HepG2 (cell line): Measurements from ENCODE around the gene NPAS2. TPM values are rescaled to one million over a fixed set of nuclear protein-coding genes. Genes with fewer than 3 reads are reported as not detected.

Experiments
- AFF4 ChIP-seq: sonication (generic); formaldehyde crosslinking; IDR thresholded peaks from 2 replicates; pipeline ENCODE4 v1.4.0; 2020; ENCODE audit warnings: missing genetic modification reagents
- ARID2 ChIP-seq: sonication (generic); formaldehyde crosslinking; IDR thresholded peaks from 2 replicates; pipeline ENCODE4 v1.8.1; 2022; ENCODE audit warnings: mild to moderate bottlenecking, missing genetic modification reagents, borderline replicate concordance
- FLYWCH1 ChIP-seq: sonication (generic); formaldehyde crosslinking; IDR thresholded peaks from 2 replicates; pipeline ENCODE4 v1.8.1; 2023; ENCODE audit warnings: mild to moderate bottlenecking, missing genetic modification reagents
- FOXO1 ChIP-seq: sonication (generic); formaldehyde crosslinking; IDR thresholded peaks from 2 replicates; pipeline ENCODE4 v1.4.0; 2020; ENCODE audit warnings: missing genetic modification reagents
- ISL2 ChIP-seq: sonication (generic); formaldehyde crosslinking; IDR thresholded peaks from 2 replicates; pipeline ENCODE4 v1.5.0; 2020; ENCODE audit warnings: missing genetic modification reagents
- MED13 ChIP-seq: sonication (generic); formaldehyde crosslinking; IDR thresholded peaks from 2 replicates; pipeline ENCODE4 v1.5.0; 2020; ENCODE audit warnings: missing genetic modification reagents
- SP1 ChIP-seq, 2 experiments: fragments of 450-650 bp in 1 of 2; sonication (generic) in 1 of 2; formaldehyde crosslinking in 1 of 2; IDR thresholded peaks; 2 replicates each; pipeline versions ENCODE4 v1.4.0 to v1.6.1; 2016 to 2020; ENCODE audit warnings: missing genetic modification reagents in 1 of 2
- STAG1 ChIP-seq: sonication (generic); formaldehyde crosslinking; IDR thresholded peaks from 2 replicates; pipeline ENCODE4 v1.4.0; 2020; ENCODE audit warnings: missing genetic modification reagents
- SYNCRIP ChIP-seq: fragments of 200-400 bp; formaldehyde crosslinking; IDR thresholded peaks from 2 replicates; pipeline ENCODE4 v1.6.1; 2018; ENCODE audit warnings: mild to moderate bottlenecking, low read depth, low read length; ENCODE audit not compliant: insufficient read depth
- THRA ChIP-seq: sonication (generic); formaldehyde crosslinking; IDR thresholded peaks from 2 replicates; pipeline ENCODE4 v1.4.0; 2020; ENCODE audit warnings: missing genetic modification reagents, borderline replicate concordance
- XRCC5 ChIP-seq: fragments of 200-400 bp; formaldehyde crosslinking; optimal IDR thresholded peaks from 2 replicates; pipeline ENCODE3; 2017; ENCODE audit warnings: mild to moderate bottlenecking, low read length
- ZBTB14 ChIP-seq: sonication (generic); formaldehyde crosslinking; IDR thresholded peaks from 2 replicates; pipeline ENCODE4 v1.4.0; 2020; ENCODE audit warnings: missing genetic modification reagents
- ZFP82 ChIP-seq: sonication (generic); formaldehyde crosslinking; IDR thresholded peaks from 2 replicates; pipeline ENCODE4 v1.5.1; 2020; ENCODE audit warnings: mild to moderate bottlenecking, missing genetic modification reagents, borderline replicate concordance
- ZKSCAN8 ChIP-seq: IDR thresholded peaks from 2 replicates; pipeline ENCODE4 v1.6.1; 2016; ENCODE audit warnings: borderline replicate concordance, missing genetic modification reagents, missing compliant biosample characterization
- ZNF205 ChIP-seq: IDR thresholded peaks from 2 replicates; pipeline ENCODE4 v1.6.1; 2018; ENCODE audit warnings: missing biosample characterization, missing genetic modification reagents
- ZNF235 ChIP-seq: sonication (generic); formaldehyde crosslinking; IDR thresholded peaks from 2 replicates; pipeline ENCODE4 v1.8.1; 2023; ENCODE audit warnings: mild to moderate bottlenecking, missing genetic modification reagents, borderline replicate concordance
- ZNF350 ChIP-seq: sonication (generic); formaldehyde crosslinking; IDR thresholded peaks from 2 replicates; pipeline ENCODE4 v1.4.0; 2020; ENCODE audit warnings: mild to moderate bottlenecking, low read depth, missing genetic modification reagents, borderline replicate concordance
- ZNF580 ChIP-seq: IDR thresholded peaks from 2 replicates; pipeline ENCODE4 v1.6.1; 2016; ENCODE audit warnings: low read depth, borderline replicate concordance
- ZNF746 ChIP-seq: sonication (generic); formaldehyde crosslinking; IDR thresholded peaks from 2 replicates; pipeline ENCODE4 v1.8.0; 2022; ENCODE audit warnings: mild to moderate bottlenecking, missing genetic modification reagents
- ZSCAN21 ChIP-seq: sonication (generic); formaldehyde crosslinking; IDR thresholded peaks from 2 replicates; pipeline ENCODE4 v1.8.0; 2022; ENCODE audit warnings: mild to moderate bottlenecking, missing genetic modification reagents, moderate library complexity, borderline replicate concordance
- polyA plus RNA-seq, 8 experiments: library from polyadenylated mRNA; depleted of rRNA in 3 of 8; stranded (reverse) in 7 of 8; unstranded in 1 of 8; fragments of >200 nt; fragmentation: Illumina TruSeq in 4 of 8; extraction: Trizol in 4 of 8; gene quantifications; 2 replicates each; pipeline versions ENCODE4 v1.2.1 to v1.2.3, GENCODE V29; 2011 to 2016; ENCODE audit warnings: low read depth in 4 of 8, missing spikeins in 1 of 8, mixed read lengths in 1 of 8; ENCODE audit not compliant: insufficient read depth in 1 of 8
- total RNA-seq, 5 experiments: library from RNA; depleted of rRNA; stranded (reverse); fragments of >200 nt; fragmentation: Illumina TruSeq; extraction: Trizol; gene quantifications; 2 replicates each; pipeline ENCODE4 v1.2.3, GENCODE V29; 2016; ENCODE audit warnings: low read depth in 1 of 5
- TF ChIP-seq, protein P1 (sequence below): sonication (generic); formaldehyde crosslinking; IDR thresholded peaks from 2 replicates; pipeline ENCODE4 v1.4.0; 2020; ENCODE audit warnings: missing genetic modification reagents

NPAS2 gene
- total and polyA plus RNA-seq, 2 of the 13 experiments (the other 11 are each of a cell fraction or from before 2014, with no cell fraction given) = 14.8 to 37.5 TPM

DNA sequence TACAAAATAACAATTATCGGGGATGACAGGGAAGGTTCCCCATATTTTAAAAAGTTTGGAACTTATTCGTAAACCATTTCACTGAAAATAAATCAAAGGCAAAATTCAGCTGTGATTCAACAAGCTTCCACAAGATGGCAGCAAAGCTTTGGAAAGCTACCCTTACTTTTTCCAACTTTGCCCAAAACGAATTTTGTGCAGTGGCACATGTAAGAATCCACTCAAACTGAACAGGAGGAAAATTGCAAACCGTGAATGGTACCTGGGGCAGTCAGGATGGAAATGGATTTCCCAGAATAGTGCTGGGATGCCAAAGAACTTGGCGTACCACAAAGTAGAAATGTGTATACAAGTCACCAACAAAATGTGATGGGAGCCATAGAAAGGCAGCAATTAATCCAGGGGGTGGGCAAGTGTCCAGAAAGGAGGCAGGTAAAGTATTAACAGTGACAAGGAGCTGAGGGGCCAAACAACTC is 192.8 kb downstream of the NPAS2 start (continued):
- TF ChIP-seq AFF4 (CRISPR knock-in tag) = no peak
- 0 out of 2 replicates have a peak, but pooled peaks have one; percentile 24 for TF ChIP-seq ZKSCAN8 (CRISPR knock-in tag)
- TF ChIP-seq FOXO1 (CRISPR knock-in tag) = no peak
- TF ChIP-seq, protein P1, sequence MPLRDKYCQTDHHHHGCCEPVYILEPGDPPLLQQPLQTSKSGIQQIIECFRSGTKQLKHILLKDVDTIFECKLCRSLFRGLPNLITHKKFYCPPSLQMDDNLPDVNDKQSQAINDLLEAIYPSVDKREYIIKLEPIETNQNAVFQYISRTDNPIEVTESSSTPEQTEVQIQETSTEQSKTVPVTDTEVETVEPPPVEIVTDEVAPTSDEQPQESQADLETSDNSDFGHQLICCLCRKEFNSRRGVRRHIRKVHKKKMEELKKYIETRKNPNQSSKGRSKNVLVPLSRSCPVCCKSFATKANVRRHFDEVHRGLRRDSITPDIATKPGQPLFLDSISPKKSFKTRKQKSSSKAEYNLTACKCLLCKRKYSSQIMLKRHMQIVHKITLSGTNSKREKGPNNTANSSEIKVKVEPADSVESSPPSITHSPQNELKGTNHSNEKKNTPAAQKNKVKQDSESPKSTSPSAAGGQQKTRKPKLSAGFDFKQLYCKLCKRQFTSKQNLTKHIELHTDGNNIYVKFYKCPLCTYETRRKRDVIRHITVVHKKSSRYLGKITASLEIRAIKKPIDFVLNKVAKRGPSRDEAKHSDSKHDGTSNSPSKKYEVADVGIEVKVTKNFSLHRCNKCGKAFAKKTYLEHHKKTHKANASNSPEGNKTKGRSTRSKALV (CRISPR knock-in tag) = no peak
- no peak for TF ChIP-seq ZNF350 (CRISPR knock-in tag)
- TF ChIP-seq FLYWCH1 (CRISPR knock-in tag) = no peak
- peak; percentile 51 for TF ChIP-seq XRCC5
- no peak for TF ChIP-seq ZNF235 (CRISPR knock-in tag)
- peak; percentile 95 for TF ChIP-seq STAG1 (CRISPR knock-in tag)
- TF ChIP-seq SYNCRIP = no peak
- TF ChIP-seq ARID2 = no peak
- TF ChIP-seq ZNF205 = no peak
- no peak for TF ChIP-seq SP1 (IDR thresholded peaks at IDR 0.05)
- TF ChIP-seq SP1 (CRISPR knock-in tag; IDR thresholded peaks at IDR 0.05) = no peak
- TF ChIP-seq ZBTB14 (CRISPR knock-in tag) = no peak
- no peak for TF ChIP-seq ZNF746 (CRISPR knock-in tag)
- no peak for TF ChIP-seq ZFP82 (CRISPR knock-in tag)
- no peak for TF ChIP-seq ZNF580 (CRISPR knock-in tag)
- TF ChIP-seq MED13 (CRISPR knock-in tag) = no peak
- TF ChIP-seq ZSCAN21 (CRISPR knock-in tag) = no peak
- TF ChIP-seq THRA (CRISPR knock-in tag) = peak; percentile 29; the same call in 1 of the 2 replicates
- TF ChIP-seq ISL2 (CRISPR knock-in tag) = no peak
